NCI-H2196 treated with DMSO at 0.1 percent for 48 hours (cell line): ENCODE results near the gene PTPN5.

ENCODE experiments used
- DNase-seq: peaks from one replicate; lab custom pipeline; 2025; ENCODE audit not compliant: unreplicated experiment; lab: John Stamatoyannopoulos, UW

Gene PTPN5

GRCh38 chr11:18743365-18743764 lies 48.2 kb downstream of the PTPN5 start:
- DNase-seq: no peak

DNA sequence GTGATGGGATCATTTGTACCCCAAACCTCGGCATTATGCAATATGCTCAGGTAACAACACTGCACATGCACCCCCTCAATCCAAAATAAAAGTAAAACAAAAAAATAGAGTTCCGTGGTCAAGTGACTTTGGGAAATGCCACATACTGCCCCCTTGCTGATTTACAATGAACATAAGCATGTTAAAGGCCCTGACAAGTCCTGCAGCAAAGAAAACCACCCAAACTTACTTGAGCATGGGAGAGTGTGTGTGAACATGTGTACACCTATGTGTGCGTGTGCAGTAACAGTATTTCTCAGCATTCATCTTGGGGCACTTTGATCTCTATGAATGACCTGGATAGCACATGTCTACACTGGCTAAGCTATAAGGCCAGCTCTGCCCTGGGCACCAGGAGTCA lies 49.8 kb downstream of the PTPN5 start:
- no peak for DNase-seq

GRCh38 chr11:18739685-18740084 lies 51.9 kb downstream of the PTPN5 start:
- DNase-seq: no peak

DNA sequence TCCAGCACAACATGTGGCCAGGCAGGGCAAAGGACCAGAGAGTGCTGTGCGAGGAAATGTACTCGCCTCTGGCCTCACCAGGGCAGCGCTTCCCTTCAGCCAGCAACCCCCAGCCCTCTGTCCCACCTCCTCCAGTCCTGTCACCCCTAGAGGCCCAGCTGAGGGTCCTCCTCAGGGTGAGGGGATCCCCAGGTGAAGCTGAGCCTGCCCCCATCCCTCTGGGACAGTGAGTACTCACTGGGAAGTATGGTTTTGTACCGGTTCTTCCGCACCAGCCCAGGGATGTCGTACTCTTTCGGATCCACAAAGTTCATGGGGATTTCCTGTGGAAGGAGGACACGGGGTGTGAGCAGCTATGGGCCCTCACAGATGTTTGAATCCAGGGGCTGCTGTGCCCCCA lies 54.0 kb downstream of the PTPN5 start:
- no peak for DNase-seq

DNA sequence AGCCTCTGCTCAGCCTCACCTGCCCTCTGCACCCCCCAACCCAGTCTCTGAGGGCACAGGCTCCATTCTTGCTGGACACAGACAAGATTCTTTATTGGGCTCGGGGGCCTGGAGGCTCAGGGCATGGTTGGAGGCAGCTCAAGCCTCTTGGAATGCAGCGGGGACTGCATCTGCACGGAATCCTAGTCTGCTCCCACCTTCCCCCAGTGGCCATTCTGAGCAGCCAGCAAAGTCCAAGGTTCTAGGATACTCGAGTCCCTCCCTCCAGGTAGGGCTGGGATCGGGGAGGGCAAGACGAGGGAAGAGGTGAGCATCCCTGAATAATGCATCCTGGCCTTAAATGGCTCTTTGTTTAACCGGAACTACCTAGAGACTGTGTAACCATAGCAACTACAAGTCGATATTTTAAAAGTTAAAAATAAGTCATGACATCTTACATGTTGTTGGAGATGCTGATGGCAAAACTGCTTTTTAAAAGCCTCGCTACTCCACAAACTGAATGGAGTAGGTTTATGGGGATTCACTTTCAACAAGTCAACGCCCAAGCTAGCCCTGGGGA lies 54.9 kb downstream of the PTPN5 start:
- DNase-seq: no peak

GRCh38 chr11:18733202-18733601 lies 58.4 kb downstream of the PTPN5 start:
- DNase-seq: no peak

GRCh38 chr11:18731949-18732821 lies 59.4 kb downstream of the PTPN5 start:
- DNase-seq: no peak

DNA sequence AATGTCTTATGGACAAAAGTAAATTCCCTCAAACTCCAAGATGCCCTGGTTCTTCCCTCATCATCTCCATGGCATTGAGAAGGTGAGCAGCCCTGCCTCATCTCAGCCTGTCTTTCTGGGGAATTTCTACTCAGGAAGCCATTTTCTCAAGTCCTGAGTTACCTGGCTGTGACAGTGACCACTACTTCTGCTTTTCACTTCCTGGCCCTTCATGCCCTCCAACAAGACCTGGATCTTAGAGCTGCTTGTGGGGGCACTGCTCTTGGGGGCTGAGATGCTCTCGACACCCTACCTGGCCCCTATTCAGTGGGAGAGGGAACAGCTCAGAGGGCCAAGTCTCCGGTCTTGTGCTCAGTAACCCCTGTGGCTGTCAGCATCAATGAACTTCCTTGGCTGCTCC lies 60.2 kb downstream of the PTPN5 start:
- DNase-seq: no peak

DNA sequence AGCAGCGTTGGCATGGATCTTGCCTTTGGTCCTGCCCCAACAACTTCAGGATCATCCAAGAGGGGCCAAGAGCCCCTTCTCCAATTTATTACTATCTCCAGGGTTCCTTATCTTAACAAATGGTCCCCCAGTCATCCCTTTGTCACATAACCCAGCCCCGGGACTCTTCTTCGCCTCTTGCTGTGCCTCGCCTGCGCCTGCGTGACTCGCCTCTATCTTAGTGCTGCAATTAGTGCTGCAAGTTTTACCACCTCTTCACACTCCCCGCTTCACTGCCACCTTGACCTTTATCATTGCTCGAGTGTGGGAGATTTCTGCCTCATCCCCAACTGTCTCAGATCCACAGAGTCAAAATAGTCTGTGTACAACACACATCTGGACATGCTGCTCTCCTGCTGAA lies 61.6 kb downstream of the PTPN5 start:
- no peak for DNase-seq

DNA sequence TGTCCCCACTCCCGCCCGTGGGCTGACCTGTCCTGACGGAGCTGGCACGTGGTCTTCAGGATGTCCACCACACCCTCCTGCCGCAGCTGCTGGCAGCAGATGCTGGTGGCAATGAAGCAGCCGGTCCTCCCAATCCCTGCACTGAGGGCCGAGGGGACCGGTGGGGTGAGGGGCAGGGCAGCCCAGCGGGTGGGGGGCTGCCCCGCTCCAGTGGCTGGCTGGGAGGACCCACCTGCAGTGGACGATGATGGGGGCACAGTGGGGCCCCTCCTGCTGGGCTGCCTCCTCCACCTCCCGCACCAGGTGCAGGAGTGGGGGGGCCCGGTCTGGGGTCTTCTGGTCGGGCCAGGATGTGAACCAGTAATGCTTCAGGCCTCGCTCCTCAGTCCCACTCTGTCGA lies 62.2 kb downstream of the PTPN5 start:
- no peak for DNase-seq

GRCh38 chr11:18728658-18729057 lies 62.9 kb downstream of the PTPN5 start:
- DNase-seq: no peak

- peak; percentile 8 for DNase-seq
Measured at GRCh38 chr11:18727479-18728236, 63.9 kb downstream of the PTPN5 start.

GRCh38 chr11:18726040-18726439 lies 65.6 kb downstream of the PTPN5 start, which contains the start of gene IGSF22:
Gene IGSF22, minus strand, starts transcription at chr11:18726188. Its CDS starts 1,952 bp downstream, at chr11:18724236.
- no peak for DNase-seq

GRCh38 chr11:18723991-18724390 lies 67.6 kb downstream of the PTPN5 start:
- DNase-seq: peak; percentile 30

- DNase-seq: no peak
Measured at GRCh38 chr11:18722293-18722637, 69.3 kb downstream of the PTPN5 start.

GRCh38 chr11:18721561-18722292 lies 69.9 kb downstream of the PTPN5 start:
- peak; percentile 7 for DNase-seq

GRCh38 chr11:18720808-18721560 lies 70.6 kb downstream of the PTPN5 start:
- peak; percentile 53 for DNase-seq

- peak; percentile 10 for DNase-seq
Measured at GRCh38 chr11:18720091-18720807, 71.3 kb downstream of the PTPN5 start.

- DNase-seq: no peak
Measured at GRCh38 chr11:18715476-18715875, 76.1 kb downstream of the PTPN5 start.

DNA sequence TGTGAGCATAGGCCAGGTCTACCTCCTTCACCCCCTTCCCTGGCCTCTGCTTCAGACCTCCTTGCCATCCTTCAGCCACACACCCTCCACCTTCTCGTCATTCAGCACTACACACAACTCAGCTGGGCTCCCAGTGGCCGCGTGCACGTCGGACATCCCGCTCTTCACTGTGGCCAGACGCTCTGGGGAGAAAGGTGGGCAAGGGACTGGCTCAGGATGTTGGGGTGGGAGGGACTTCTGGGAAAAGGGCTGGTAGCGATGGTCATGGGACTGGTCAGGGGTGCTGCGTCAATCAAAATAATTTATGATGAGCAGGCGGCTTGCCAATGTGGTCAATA lies 77.2 kb downstream of the PTPN5 start:
- no peak for DNase-seq
